Spleen (tissue), 11 donors: Measurements from ENCODE around the gene CGNL1. TPM values are rescaled to one million over a fixed set of nuclear protein-coding genes. Genes with fewer than 3 reads are reported as not detected.

Source experiments
- DNase-seq: peaks from one replicate; pipeline ENCODE4 v3.0.0-alpha.2; 2020
- H3K27ac ChIP-seq, 8 donors: fragments of 200-600 bp; sonication (generic) in 7 of 8; 1 replicate in 4 of 8; 2 replicates in 4 of 8; pipeline versions ENCODE4 v1.5.0 to v1.8.0; 2016 to 2021; ENCODE audit warnings: inconsistent platforms in 4 of 8, mild to moderate bottlenecking in 4 of 8, moderate library complexity in 1 of 8
- H3K27me3 ChIP-seq, 7 donors: fragments of 200-600 bp; sonication (generic) in 6 of 7; replicated peaks in 1 of 7; 1 replicate in 4 of 7; 2 replicates in 3 of 7; pipeline versions ENCODE4 v1.5.0 to v1.8.0; 2016 to 2021; ENCODE audit warnings: inconsistent platforms in 3 of 7, mild to moderate bottlenecking in 1 of 7
- H3K36me3 ChIP-seq, 6 donors: fragments of 200-600 bp; sonication (generic) in 5 of 6; 1 replicate in 4 of 6; 2 replicates in 2 of 6; pipeline versions ENCODE4 v1.5.0 to v1.8.0; 2016 to 2021; ENCODE audit warnings: inconsistent platforms in 2 of 6
- H3K4me1 ChIP-seq, 6 donors: fragments of 200-600 bp; sonication (generic) in 5 of 6; 1 replicate in 3 of 6; 2 replicates in 3 of 6; pipeline versions ENCODE4 v1.5.0 to v1.8.0; 2016 to 2021; ENCODE audit warnings: inconsistent platforms in 3 of 6
- H3K4me3 ChIP-seq, 8 donors: fragments of 200-600 bp; sonication (generic) in 7 of 8; 1 replicate in 4 of 8; 2 replicates in 4 of 8; pipeline versions ENCODE4 v1.5.0 to v1.8.0; 2016 to 2021; ENCODE audit warnings: inconsistent platforms in 4 of 8, mild to moderate bottlenecking in 4 of 8, moderate library complexity in 2 of 8
- H3K9me3 ChIP-seq, 8 donors: fragments of 200-600 bp; sonication (generic) in 7 of 8; 1 replicate in 4 of 8; 2 replicates in 4 of 8; pipeline versions ENCODE4 v1.5.0 to v1.8.0; 2016 to 2021; ENCODE audit warnings: inconsistent platforms in 4 of 8
- POLR2A ChIP-seq, 3 donors: fragments of 450-650 bp; IDR thresholded peaks; one replicate each; pipeline ENCODE4 v1.5.1; 2017; ENCODE audit warnings: antibody characterized with exemption in 3 of 3, mild to moderate bottlenecking in 1 of 3
- POLR2AphosphoS5 ChIP-seq, 3 donors: sonication (generic); formaldehyde crosslinking; IDR thresholded peaks; one replicate each; pipeline ENCODE4 v1.5.1; 2017; ENCODE audit warnings: antibody characterized with exemption in 3 of 3
- WGBS, 5 donors: extraction: QIAGEN DNeasy Blood & Tissue Kit in 3 of 5; methylation state at CpG; one replicate each; pipeline versions ENCODE4 v1.1.5 to v1.1.7; 2013 to 2018; 5-methylcytosine and 5-hydroxymethylcytosine counted together
- intact Hi-C: fragments of 100-400 bp; cut with DNase I; formaldehyde crosslinking; loops from one replicate; pipeline ENCODE4 v1.15.0; 2023; ENCODE audit warnings: low total_unique reads
- polyA plus RNA-seq, 3 donors: library from polyadenylated mRNA; stranded (reverse); fragments of 200-250 nt; gene quantifications; one replicate each; pipeline ENCODE4 v1.2.1, GENCODE V29; 2013
- total RNA-seq, 7 donors: library from RNA; depleted of rRNA in 3 of 7; stranded (reverse); fragments of >200 nt in 3 of 7; fragmentation: NEBNext Ultra II Directional in 4 of 7; extraction: Animal tissue kit (Norgen Biotek cat#: 25700) in 4 of 7; gene quantifications; one replicate each; pipeline versions ENCODE4 v1.1.0 to v1.2.1, GENCODE V29; 2016 to 2021
- TF ChIP-seq, protein P1 (sequence below), 11 experiments: fragments of 200-600 bp in 7 of 11; fragments of 450-650 bp in 4 of 11; sonication (generic) in 4 of 11; IDR thresholded peaks in 8 of 11; conservative IDR thresholded peaks in 3 of 11; 1 replicate in 7 of 11; 2 replicates in 4 of 11; pipeline versions ENCODE4 v1.4.0 to v1.8.0; 2016 to 2021; ENCODE audit warnings: antibody characterized with exemption in 11 of 11, inconsistent platforms in 4 of 11, mild to moderate bottlenecking in 1 of 11
- donor health status: healthy with polysubstance abuse.
- donor health status: DM: no; HTN: no; CAD: no; lungs with moderate emphysema.
- donor health status: DM: no; HTN: no; CAD: no.
- donor health status: Bipolar disorder and iron deficiency.
- donor health status: healthy.
- donor health status: DM: no; HTN: no; CAD: no.
- donor health status: DM: yes; HTN: yes; CAD: no.

Gene CGNL1
- total and polyA plus RNA-seq, 10 donors = 0.07 to 0.73 (median 0.36) TPM

DNA sequence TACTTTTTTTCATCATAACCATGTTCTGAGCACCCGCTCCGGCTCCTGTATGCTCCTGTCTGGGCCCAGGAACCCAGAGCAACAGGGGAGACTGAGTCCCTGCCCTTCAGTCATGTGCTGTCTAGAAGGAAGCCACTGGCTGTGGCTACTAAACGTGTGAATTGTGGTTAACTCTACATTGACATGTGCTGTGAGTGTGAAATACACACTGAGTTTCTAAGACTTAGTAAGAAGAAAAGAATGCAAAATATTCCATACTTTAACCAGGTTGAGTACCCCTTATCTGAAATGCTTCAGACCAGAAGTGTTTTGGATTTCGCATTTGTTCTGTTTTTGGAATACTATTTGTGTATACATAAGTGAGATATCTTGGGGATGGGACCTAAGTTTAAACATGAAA is 42.8 kb upstream of the CGNL1 start:
- peaks cover 0 to 6% (median 0%) of the 10 kb centered on the region in 6 donors for H3K4me1 ChIP-seq
- intact Hi-C loops = no loop called here
- no peak overlapping the region for H3K27ac ChIP-seq
- peaks cover 0 to 48% (median 4%) of the 10 kb centered on the region in 7 donors for H3K27me3 ChIP-seq
- 78 to 86% (median 81%) methylated on average over 4 of the region's 4 CpGs for WGBS, 5 donors
- H3K9me3 ChIP-seq = no peaks in the 10 kb centered on the region
- no peaks in the 10 kb centered on the region for H3K36me3 ChIP-seq
- TF ChIP-seq, protein P1, sequence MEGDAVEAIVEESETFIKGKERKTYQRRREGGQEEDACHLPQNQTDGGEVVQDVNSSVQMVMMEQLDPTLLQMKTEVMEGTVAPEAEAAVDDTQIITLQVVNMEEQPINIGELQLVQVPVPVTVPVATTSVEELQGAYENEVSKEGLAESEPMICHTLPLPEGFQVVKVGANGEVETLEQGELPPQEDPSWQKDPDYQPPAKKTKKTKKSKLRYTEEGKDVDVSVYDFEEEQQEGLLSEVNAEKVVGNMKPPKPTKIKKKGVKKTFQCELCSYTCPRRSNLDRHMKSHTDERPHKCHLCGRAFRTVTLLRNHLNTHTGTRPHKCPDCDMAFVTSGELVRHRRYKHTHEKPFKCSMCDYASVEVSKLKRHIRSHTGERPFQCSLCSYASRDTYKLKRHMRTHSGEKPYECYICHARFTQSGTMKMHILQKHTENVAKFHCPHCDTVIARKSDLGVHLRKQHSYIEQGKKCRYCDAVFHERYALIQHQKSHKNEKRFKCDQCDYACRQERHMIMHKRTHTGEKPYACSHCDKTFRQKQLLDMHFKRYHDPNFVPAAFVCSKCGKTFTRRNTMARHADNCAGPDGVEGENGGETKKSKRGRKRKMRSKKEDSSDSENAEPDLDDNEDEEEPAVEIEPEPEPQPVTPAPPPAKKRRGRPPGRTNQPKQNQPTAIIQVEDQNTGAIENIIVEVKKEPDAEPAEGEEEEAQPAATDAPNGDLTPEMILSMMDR (IDR thresholded peaks at IDR 0.05 in 8 of 11, conservative IDR thresholded peaks at IDR 0.05 in 3 of 11) = no peak
- no peak for TF ChIP-seq POLR2AphosphoS5 (IDR thresholded peaks at IDR 0.05)
- TF ChIP-seq POLR2A (IDR thresholded peaks at IDR 0.05) = no peak
- no peak for DNase-seq
- H3K4me3 ChIP-seq = no peak overlapping the region

DNA sequence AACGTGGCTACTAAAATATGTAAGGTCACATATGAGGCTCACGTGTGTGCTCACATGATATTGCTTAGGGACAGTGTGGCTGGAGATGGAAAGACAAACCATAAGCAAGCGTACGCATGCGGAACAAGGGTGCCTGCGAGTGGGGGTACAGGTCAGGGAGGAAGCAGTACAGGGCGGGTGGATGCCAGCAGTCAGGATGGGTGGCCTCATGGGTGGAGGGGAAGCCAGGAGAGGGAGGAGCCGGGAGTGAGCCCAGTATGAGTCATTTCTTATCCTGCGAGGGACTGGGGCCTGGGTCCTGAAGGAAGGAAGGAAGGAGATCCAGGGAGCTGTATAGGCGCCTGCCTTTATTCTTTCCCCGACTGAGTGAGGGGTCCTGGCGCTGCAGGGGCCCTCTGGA is 42.0 kb upstream of the CGNL1 start:
- Histone ChIP-seq H3K27me3 (peaks cover 0 to 54% (median 4%) of the 10 kb centered on the region in 7 donors), H3K9me3 (no peaks in the 10 kb centered on the region), H3K27ac (no peak overlapping the region), H3K36me3 (no peaks in the 10 kb centered on the region), H3K4me1 (peaks cover 0 to 6% (median 0%) of the 10 kb centered on the region in 6 donors), H3K4me3 (no peak overlapping the region)
- no peak for DNase-seq
- TF ChIP-seq, protein P1 (IDR thresholded peaks at IDR 0.05 in 8 of 11, conservative IDR thresholded peaks at IDR 0.05 in 3 of 11) = no peak
- TF ChIP-seq POLR2AphosphoS5 (IDR thresholded peaks at IDR 0.05) (no peak), POLR2A (IDR thresholded peaks at IDR 0.05) (no peak)
- intact Hi-C loops = no loop called here
- 51 to 74% (median 63%) methylated on average over 12 of the region's 12 CpGs for WGBS, 5 donors

DNA sequence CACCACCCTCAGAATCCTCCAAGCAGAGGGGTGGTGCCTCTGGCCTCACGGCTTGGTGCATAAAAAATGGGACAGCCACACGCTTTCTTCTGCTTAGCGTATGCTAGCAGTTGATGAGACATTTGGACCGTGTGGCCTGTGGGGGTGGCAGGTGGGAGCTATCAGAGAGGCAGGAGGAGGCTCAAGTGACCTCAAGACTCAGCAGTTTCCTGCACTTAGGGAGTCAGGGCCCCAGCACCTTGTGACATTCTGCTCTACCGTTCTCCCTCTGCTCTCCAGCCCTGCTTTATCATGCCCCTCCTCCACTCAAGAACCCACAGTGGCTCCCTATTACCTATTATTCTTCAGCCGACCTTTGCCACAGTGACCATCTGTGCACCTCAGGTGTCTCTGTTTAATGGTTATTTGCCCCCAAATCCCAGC is 41.0 kb upstream of the CGNL1 start:
- peaks cover 0 to 6% (median 0%) of the 10 kb centered on the region in 6 donors for H3K4me1 ChIP-seq
- TF ChIP-seq, protein P1 (IDR thresholded peaks at IDR 0.05 in 8 of 11, conservative IDR thresholded peaks at IDR 0.05 in 3 of 11) = no peak
- peaks cover 0 to 60% (median 4%) of the 10 kb centered on the region in 7 donors for H3K27me3 ChIP-seq
- no peak for DNase-seq
- intact Hi-C loops = no loop called here
- WGBS, 5 donors = 67 to 77% (median 71%) methylated on average over 6 of the region's 6 CpGs
- no peaks in the 10 kb centered on the region for H3K9me3 ChIP-seq
- no peak overlapping the region for H3K27ac ChIP-seq
- H3K36me3 ChIP-seq = no peaks in the 10 kb centered on the region
- H3K4me3 ChIP-seq = no peak overlapping the region

DNA sequence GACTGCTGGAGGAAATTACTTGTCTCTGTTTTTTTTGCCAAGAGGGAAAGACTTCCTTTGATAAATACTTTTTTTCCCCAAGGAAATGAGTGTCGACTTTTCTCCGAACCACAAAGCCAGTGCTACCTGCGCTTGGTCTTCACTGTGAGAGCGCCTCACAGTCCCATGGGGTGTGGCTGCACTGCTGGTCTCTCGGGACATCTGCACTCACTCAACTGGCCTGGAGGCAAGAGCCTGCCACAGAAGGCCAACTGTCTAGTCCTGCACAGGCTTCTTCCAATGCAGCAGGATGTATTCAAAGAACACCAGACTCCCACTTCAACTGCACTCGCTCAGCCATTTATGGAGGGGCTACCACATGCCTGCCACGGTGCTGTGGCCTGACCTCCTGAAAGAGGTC is 40.6 kb upstream of the CGNL1 start:
- H3K4me3 ChIP-seq = no peak overlapping the region
- peaks cover 0 to 62% (median 4%) of the 10 kb centered on the region in 7 donors for H3K27me3 ChIP-seq
- WGBS, 5 donors = 65 to 72% (median 68%) methylated on average over 7 of the region's 7 CpGs
- no peak for TF ChIP-seq POLR2AphosphoS5 (IDR thresholded peaks at IDR 0.05)
- TF ChIP-seq, protein P1 (IDR thresholded peaks at IDR 0.05 in 8 of 11, conservative IDR thresholded peaks at IDR 0.05 in 3 of 11) = no peak
- no peak for TF ChIP-seq POLR2A (IDR thresholded peaks at IDR 0.05)
- no peak overlapping the region for H3K27ac ChIP-seq
- no peaks in the 10 kb centered on the region for H3K36me3 ChIP-seq
- H3K4me1 ChIP-seq = peaks cover 0 to 6% (median 0%) of the 10 kb centered on the region in 6 donors
- DNase-seq = no peak
- intact Hi-C loops = no loop called here
- H3K9me3 ChIP-seq = no peaks in the 10 kb centered on the region
